NCI-H2081 (cell line): Measurements from ENCODE around the gene IL1RAP.
"Not testable (repeated sequence)": the region's sequence is repeated elsewhere in the genome, so short reads cannot be mapped to it uniquely, and the experiment has no call there.

ENCODE experiments used
- DNase-seq, 2 experiments: peaks; one replicate each; lab custom pipeline; 2025; lab: John Stamatoyannopoulos, UW

Gene IL1RAP, protein sequence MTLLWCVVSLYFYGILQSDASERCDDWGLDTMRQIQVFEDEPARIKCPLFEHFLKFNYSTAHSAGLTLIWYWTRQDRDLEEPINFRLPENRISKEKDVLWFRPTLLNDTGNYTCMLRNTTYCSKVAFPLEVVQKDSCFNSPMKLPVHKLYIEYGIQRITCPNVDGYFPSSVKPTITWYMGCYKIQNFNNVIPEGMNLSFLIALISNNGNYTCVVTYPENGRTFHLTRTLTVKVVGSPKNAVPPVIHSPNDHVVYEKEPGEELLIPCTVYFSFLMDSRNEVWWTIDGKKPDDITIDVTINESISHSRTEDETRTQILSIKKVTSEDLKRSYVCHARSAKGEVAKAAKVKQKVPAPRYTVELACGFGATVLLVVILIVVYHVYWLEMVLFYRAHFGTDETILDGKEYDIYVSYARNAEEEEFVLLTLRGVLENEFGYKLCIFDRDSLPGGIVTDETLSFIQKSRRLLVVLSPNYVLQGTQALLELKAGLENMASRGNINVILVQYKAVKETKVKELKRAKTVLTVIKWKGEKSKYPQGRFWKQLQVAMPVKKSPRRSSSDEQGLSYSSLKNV

DNA sequence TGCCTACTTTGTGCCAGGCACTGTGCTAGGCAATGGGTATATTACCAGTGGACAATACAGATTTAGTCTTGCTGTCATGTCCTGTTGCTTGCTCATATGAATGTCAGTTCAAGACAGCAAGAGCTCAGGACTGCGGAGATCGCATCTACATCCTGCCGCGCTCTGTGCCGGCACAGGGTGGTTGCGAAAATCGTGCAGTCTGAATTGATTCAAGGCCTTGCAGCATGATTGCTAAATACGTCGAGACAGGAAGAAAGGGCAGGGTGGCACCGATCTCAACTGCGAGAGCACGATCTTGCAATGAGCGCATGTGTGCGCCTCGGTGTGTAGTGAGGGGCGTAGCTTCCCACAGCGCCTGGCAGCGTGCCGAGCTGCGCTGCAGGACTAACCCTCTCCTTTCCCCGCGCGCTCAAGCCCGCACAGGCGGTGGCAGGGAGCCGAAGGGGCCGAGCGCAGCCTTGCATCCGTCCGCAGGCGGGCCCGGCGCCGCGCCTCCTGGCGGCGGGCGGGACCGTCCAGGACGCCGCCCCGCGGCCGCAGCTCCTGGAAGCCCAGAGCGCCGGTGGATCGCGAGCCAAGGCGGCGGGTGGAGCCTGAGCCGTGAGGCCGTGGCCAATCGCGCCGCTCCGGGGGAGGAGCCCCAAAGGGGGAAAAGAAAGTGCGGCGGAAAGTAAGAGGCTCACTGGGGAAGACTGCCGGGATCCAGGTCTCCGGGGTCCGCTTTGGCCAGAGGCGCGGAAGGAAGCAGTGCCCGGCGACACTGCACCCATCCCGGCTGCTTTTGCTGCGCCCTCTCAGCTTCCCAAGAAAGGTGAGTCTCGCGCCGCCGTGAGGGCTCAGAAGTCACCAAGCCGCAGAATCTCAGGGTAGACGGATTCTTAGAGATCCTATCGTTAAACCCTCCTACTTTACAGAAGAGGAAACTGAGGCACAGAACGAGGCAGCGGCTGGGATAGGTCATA is at the start of gene IL1RAP:
Gene IL1RAP, plus strand, starts transcription at position 677 of the 962 bp plus-strand sequence. CDS start 50,205 bp downstream, outside the sequence.
- peak; percentile 75 to 82 for DNase-seq

GRCh38 chr3:190467922-190468321 is 46.0 kb upstream of the IL1RAP start:
- DNase-seq = no peak

GRCh38 chr3:190473261-190473660 is 40.6 kb upstream of the IL1RAP start:
- DNase-seq = not testable (repeated sequence)

- DNase-seq = no peak
Observed at GRCh38 chr3:190481779-190482178, 32.1 kb upstream of the IL1RAP start.

DNA sequence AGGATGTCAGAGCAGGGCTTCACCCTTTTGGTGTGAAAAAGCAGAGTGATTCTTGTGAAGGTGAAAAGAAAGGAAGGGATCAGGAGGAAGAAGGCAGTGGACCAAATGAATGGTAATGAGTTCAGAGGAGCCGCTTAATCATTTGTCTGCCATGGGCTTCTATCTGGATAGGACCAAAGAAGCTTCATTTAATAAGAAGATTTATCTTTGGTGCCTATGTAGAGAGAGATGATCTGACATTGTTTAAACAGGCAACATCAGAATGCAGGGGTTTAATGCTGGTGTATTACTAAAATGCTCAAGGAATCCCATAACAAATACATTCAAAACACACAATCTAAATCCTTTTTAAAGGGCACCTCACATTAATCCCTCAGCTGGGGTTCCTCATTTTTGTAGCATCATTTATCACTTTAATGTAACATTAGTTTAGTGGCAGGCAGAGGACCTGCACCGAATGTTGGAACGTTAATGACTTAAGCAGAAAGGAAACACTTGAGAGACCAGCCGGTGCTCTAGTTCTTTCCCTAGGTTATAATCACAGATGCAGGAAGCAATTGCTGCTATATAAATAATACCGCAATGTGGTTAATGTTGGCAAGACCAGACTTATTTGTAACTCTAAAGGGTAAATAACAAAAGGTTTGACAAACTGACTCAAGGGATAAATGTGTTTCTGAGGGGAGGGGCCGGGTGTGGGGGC is 27.9 kb upstream of the IL1RAP start:
- peak in 1 of 2 experiments; percentile 30 for DNase-seq

DNA sequence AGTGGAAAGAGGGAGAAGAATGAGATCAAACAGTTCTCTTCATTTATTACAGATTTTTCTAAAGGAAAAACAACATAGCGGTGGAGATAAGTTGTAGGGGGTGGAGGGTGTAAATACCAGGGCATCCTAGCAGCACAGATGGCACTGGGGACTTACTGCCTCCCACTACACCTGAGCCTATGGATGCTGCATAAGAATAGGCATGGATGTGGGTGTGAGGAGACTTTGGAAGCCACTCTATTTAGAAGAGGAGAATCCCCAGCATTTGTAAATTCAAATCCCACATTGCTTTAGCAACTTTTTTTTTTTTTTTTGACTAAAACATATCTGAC is 27.4 kb upstream of the IL1RAP start:
- no peak for DNase-seq

- no peak for DNase-seq
Observed at GRCh38 chr3:190486908-190487607, 26.8 kb upstream of the IL1RAP start.

- no peak for DNase-seq
Observed at GRCh38 chr3:190491533-190492054, 22.3 kb upstream of the IL1RAP start.

GRCh38 chr3:190492129-190492528 is 21.8 kb upstream of the IL1RAP start:
- DNase-seq = no peak

DNA sequence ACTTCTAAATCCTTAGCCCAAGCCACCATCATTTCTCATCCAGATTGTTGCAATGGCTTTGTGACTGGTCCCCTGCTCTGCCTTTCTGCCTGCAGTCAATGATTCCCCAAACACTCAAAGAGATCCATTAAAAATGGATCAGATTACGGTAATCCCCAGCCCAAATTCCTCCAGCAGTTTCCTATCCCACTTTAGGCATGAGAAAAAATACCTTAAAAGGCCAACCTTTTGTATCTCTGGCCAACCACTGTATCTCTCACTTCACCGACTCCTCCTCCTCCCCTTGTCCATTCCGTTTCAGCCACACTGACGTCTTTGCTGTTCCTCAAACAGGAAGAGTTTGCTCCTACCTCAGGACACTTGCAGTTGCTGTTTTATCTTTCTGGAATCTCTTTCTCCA is 20.9 kb upstream of the IL1RAP start:
- no peak for DNase-seq

DNA sequence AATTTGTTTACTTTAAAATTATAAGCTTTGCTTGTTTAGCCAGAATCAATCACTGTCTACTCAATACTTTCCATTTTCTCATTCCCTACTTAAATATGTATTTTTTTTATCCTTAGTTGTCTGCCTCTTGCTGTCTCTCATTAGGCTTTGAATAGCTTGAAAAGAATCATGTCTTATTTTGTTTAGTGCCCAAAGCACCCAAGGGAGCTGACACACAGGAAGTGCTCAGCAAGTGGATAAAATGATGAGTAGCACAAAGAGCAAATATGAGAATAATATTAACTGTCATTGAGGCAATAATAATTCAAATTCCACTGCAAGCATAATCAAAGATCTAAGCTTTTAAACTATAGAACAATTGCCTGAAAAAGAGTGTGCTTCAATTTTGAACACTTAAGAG is 19.0 kb upstream of the IL1RAP start:
- DNase-seq = no peak

GRCh38 chr3:190495354-190495753 is 18.5 kb upstream of the IL1RAP start:
- no peak for DNase-seq

DNA sequence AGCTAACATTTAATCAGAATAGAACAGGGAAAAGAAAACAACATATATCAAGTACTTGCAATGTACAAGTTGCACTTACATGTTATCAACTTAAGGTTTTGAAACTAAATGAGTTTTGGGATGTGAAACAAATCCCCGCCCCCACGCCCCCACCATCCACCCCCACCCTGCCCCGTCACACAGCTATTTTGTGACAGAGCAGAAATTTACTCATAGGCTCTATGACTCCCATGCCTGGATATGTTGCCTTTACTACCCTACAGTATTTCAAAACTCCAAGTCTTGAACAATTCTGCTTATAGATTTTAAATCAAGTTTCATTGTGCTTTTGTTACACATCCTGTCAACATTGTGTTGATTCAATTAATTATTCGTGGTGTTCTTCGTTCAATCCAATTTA is 18.1 kb upstream of the IL1RAP start:
- DNase-seq = no peak

GRCh38 chr3:190496859-190497258 is 17.0 kb upstream of the IL1RAP start:
- no peak for DNase-seq

GRCh38 chr3:190497811-190498210 is 16.1 kb upstream of the IL1RAP start:
- DNase-seq = no peak

- no peak for DNase-seq
Observed at GRCh38 chr3:190498293-190498692, 15.6 kb upstream of the IL1RAP start.

DNA sequence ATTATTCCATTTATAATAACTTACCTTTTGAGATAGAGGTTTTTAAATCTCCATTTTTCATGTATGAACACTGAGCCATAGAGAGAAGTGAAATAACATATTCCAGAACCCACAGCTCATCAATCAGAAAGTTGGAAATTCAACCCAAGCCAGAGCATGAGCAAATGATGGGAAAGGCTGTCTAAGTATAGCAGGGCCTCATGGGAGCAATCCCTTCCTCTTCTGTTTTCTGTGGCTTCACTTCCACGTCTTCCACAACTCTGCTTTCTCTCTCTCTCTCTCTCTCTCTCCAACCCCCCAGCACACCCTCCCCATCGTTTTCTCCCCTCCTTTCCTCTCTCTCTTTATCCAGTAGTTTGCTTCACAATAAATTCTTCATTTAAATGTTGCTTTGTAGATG is 14.8 kb upstream of the IL1RAP start:
- DNase-seq = no peak

DNA sequence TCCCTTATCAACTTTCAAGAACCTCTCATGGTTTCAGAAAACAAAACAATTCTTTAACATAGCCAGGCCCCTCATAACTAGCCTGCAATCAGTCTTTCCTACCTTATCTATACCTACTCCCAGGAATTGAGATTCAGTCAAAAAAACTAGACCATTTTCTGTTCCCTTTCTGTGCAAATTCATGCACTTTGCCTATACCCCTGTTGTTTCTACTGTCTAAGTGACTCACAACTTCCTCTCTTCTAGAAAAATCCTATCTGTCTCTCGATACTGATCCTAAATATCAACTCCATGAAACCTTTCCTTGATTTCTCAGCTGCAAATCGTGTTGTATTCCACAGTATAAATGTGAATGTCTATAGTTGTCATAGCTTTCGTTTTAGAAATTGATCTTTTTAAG is 10.9 kb upstream of the IL1RAP start:
- DNase-seq = no peak

DNA sequence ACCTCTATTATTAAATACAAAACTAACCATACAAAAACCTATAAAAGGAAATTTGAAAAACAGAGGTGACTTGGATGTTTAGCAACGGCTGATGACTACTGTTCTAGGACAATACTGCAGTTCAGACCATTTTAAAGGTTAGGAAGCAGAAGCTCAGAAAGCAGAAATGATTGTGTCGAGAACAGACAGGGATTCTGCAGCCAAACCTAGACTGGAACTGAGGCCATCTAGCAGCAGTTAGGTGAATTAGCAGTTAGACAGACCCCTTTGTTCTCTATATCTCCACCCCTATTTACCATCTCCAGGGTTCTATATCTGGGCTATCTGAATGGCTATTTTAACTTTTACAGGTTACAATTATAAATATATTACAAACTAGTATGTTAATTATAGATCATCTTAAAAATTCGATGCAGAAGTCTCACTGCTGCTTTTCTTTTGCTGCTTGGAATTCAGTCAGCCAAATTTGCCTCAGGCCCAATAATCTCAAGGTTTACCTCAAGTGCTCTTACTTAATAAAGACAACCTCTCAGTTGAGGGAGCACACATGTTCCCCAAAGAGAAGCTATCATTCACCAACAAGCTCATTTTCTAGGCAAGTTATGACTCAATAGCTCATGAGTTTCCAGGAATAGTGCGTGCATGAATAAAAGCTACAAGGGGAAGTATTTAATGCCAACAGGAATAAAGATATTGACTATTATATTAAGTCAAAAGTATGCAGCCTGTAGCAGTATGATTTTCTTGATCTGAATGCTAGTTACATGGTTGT is 9.3 kb upstream of the IL1RAP start:
- DNase-seq = no peak

- no peak for DNase-seq
Observed at GRCh38 chr3:190505381-190506003, 8.4 kb upstream of the IL1RAP start.
